Ishikawa (cell line): ENCODE data around the gene DNMT3A.

Source experiments
- CEBPB ChIP-seq: IDR thresholded peaks from 2 replicates; pipeline ENCODE4 v1.6.1; 2012
- CREB1 ChIP-seq: IDR thresholded peaks from 2 replicates; pipeline ENCODE4 v1.6.1; 2012; ENCODE audit warnings: low read depth
- EGR1 ChIP-seq: IDR thresholded peaks from 2 replicates; pipeline ENCODE4 v1.6.1; 2012
- EP300 ChIP-seq: IDR thresholded peaks from 2 replicates; pipeline ENCODE4 v1.6.1; 2012; ENCODE audit warnings: borderline replicate concordance
- FOXM1 ChIP-seq: IDR thresholded peaks from 2 replicates; pipeline ENCODE4 v1.6.1; 2012; ENCODE audit warnings: low read depth, borderline replicate concordance
- NFIC ChIP-seq: IDR thresholded peaks from 2 replicates; pipeline ENCODE4 v1.6.1; 2012
- RAD21 ChIP-seq: IDR thresholded peaks from 2 replicates; pipeline ENCODE4 v1.6.1; 2012; ENCODE audit warnings: low read depth
- TAF1 ChIP-seq: IDR thresholded peaks from 2 replicates; pipeline ENCODE4 v1.6.1; 2012; ENCODE audit warnings: low read depth, mild to moderate bottlenecking
- TCF12 ChIP-seq: IDR thresholded peaks from 2 replicates; pipeline ENCODE4 v1.6.1; 2012; ENCODE audit warnings: low read depth
- TEAD4 ChIP-seq: IDR thresholded peaks from 2 replicates; pipeline ENCODE4 v1.6.1; 2012
- USF1 ChIP-seq: IDR thresholded peaks from 2 replicates; pipeline ENCODE4 v1.6.1; 2012
- YY1 ChIP-seq: IDR thresholded peaks from 2 replicates; pipeline ENCODE4 v1.6.1; 2012; ENCODE audit warnings: low read depth
- ZBTB7A ChIP-seq: IDR thresholded peaks from 2 replicates; pipeline ENCODE4 v1.6.1; 2012; ENCODE audit warnings: low read depth
- TF ChIP-seq, protein P1 (sequence below): IDR thresholded peaks from 2 replicates; pipeline ENCODE4 v1.6.1; 2012
- TF ChIP-seq, protein P2 (sequence below): IDR thresholded peaks from 2 replicates; pipeline ENCODE4 v1.6.1; 2012; ENCODE audit warnings: low read depth, mild to moderate bottlenecking

DNMT3A gene

GRCh38 chr2:25369439-25369838 is 27.7 kb upstream of the DNMT3A start:
- TF ChIP-seq ZBTB7A (no peak), CEBPB (no peak), RAD21 (no peak), CREB1 (no peak), EP300 (no peak), TEAD4 (no peak), YY1 (no peak), TCF12 (no peak), FOXM1 (no peak), TAF1 (no peak), NFIC (no peak), EGR1 (no peak), USF1 (no peak)
- TF ChIP-seq, protein P1, sequence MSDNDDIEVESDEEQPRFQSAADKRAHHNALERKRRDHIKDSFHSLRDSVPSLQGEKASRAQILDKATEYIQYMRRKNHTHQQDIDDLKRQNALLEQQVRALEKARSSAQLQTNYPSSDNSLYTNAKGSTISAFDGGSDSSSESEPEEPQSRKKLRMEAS: no peak
- TF ChIP-seq, protein P2, sequence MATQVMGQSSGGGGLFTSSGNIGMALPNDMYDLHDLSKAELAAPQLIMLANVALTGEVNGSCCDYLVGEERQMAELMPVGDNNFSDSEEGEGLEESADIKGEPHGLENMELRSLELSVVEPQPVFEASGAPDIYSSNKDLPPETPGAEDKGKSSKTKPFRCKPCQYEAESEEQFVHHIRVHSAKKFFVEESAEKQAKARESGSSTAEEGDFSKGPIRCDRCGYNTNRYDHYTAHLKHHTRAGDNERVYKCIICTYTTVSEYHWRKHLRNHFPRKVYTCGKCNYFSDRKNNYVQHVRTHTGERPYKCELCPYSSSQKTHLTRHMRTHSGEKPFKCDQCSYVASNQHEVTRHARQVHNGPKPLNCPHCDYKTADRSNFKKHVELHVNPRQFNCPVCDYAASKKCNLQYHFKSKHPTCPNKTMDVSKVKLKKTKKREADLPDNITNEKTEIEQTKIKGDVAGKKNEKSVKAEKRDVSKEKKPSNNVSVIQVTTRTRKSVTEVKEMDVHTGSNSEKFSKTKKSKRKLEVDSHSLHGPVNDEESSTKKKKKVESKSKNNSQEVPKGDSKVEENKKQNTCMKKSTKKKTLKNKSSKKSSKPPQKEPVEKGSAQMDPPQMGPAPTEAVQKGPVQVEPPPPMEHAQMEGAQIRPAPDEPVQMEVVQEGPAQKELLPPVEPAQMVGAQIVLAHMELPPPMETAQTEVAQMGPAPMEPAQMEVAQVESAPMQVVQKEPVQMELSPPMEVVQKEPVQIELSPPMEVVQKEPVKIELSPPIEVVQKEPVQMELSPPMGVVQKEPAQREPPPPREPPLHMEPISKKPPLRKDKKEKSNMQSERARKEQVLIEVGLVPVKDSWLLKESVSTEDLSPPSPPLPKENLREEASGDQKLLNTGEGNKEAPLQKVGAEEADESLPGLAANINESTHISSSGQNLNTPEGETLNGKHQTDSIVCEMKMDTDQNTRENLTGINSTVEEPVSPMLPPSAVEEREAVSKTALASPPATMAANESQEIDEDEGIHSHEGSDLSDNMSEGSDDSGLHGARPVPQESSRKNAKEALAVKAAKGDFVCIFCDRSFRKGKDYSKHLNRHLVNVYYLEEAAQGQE: no peak

DNA sequence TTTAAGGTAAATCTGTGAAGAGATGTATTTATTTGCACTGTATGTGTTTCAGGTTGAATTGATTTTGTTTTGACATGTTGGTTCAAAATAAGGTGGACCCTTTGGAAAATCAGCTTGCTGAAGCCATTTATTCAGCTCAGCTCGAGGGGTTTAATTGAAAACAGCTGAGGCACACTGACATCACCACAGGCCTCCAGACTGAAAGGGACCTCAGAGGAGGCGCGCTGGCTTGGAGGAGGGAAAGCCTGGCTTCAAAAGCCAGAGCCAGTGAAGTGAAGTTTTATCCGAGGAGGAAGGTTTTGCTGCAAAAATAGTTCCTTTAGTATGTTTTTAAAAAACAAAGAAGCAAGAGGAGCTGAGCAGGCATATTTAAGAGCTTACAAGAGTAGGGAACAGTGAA is 26.9 kb upstream of the DNMT3A start:
- TF ChIP-seq CEBPB: no peak

GRCh38 chr2:25367296-25367695 is 25.6 kb upstream of the DNMT3A start:
- TF ChIP-seq, protein P1: no peak
- no peak for TF ChIP-seq USF1
- no peak for TF ChIP-seq FOXM1
- TF ChIP-seq CREB1: no peak
- no peak for TF ChIP-seq TCF12
- TF ChIP-seq, protein P2: no peak
- no peak for TF ChIP-seq YY1
- TF ChIP-seq EGR1: no peak
- no peak for TF ChIP-seq ZBTB7A
- no peak for TF ChIP-seq TEAD4
- no peak for TF ChIP-seq TAF1
- no peak for TF ChIP-seq CEBPB
- no peak for TF ChIP-seq NFIC
- no peak for TF ChIP-seq RAD21
- TF ChIP-seq EP300: no peak

DNA sequence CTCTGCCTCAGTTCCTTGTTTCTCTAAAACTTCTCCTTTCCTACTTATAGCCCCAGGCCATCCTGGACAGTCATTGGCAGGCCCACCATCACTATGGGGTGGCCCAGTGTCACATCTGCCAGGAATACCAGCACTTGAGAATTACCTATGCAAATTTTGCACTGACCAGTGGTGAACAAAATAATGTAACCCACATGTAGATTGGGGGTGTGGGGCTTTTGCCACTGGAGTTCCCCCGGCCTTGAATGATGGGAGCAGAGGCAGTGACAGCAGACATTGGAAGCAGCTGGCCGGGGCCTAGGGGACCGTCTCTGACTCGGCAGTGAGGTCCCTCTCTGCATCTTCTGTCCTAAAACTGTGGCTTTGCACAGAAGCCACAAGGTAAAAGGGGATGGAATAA is 24.9 kb upstream of the DNMT3A start:
- no peak for TF ChIP-seq CREB1
- no peak for TF ChIP-seq EGR1
- TF ChIP-seq TAF1: no peak
- TF ChIP-seq, protein P1: no peak
- TF ChIP-seq NFIC: no peak
- TF ChIP-seq CEBPB: no peak
- TF ChIP-seq, protein P2: no peak
- no peak for TF ChIP-seq RAD21
- TF ChIP-seq TEAD4: no peak
- TF ChIP-seq EP300: no peak
- TF ChIP-seq YY1: no peak
- TF ChIP-seq TCF12: no peak
- no peak for TF ChIP-seq ZBTB7A

- TF ChIP-seq EGR1: no peak
- no peak for TF ChIP-seq ZBTB7A
These were observed 23.5 kb upstream of the DNMT3A start for GRCh38 chr2:25365241-25365640.
